HepG2 (cell line): ENCODE measurements around the gene GPR183. TPM values are rescaled to one million over a fixed set of nuclear protein-coding genes. Genes with fewer than 3 reads are reported as not detected.

Experiments used
- ATAC-seq: fragments of 200-7000 bp; cut with Tn5 transposase; 3 replicates; pipeline ENCODE4 v1.9.1; 2020; ENCODE audit warnings: mild to moderate bottlenecking, moderate library complexity
- BruUV-seq: library from RNA; stranded (reverse); fragments of 400-500 nt; replicated peaks from 2 replicates; lab custom pipeline; 2021; lab: Mats Ljungman, UMichigan
- CTCF ChIA-PET: fragments of 300-600 bp; formaldehyde crosslinking; extraction: SDS; loops from one replicate; lab custom pipeline; 2021; ENCODE audit warnings: low total read pairs, inconsistent platforms, low intra/inter-chr PET ratio; lab: Yijun Ruan, JAX
- POLR2A ChIA-PET: fragments of 350-600 bp; sonication (Branson Sonifier 250); formaldehyde crosslinking; loops from one replicate; lab custom pipeline; 2020; ENCODE audit warnings: antibody characterized with exemption, inconsistent platforms; lab: Yijun Ruan, JAX
- DNase-seq: peaks from one replicate; pipeline ENCODE4 v3.0.0-alpha.2; 2015; ENCODE audit warnings: low spot score
- FAIRE-seq: peaks from 3 replicates; lab custom pipeline; 2011; peaks lifted over from hg19 to GRCh38; lab: Jason Lieb, UNC
- H2AFZ ChIP-seq: one replicate; pipeline ENCODE4 v1.6.1; 2011; ENCODE audit warnings: low read length, inconsistent platforms
- H3K27ac ChIP-seq: fragments of 300-600 bp; 3 replicates; pipeline ENCODE4 v1.8.0; 2011; ENCODE audit warnings: mixed run types, mild to moderate bottlenecking, mixed read lengths, low read length, inconsistent platforms; ENCODE audit not compliant: insufficient read depth; ENCODE audit errors: extremely low read length
- H3K27me3 ChIP-seq, 2 experiments: fragments of 200-600 bp in 1 of 2; 2 replicates in 1 of 2; 3 replicates in 1 of 2; pipeline versions ENCODE4 v1.6.0 to v1.8.0; 2011; ENCODE audit warnings: low read length in 2 of 2, mild to moderate bottlenecking in 2 of 2, moderate library complexity in 2 of 2, inconsistent platforms in 1 of 2; ENCODE audit not compliant: insufficient read depth in 2 of 2, control insufficient read depth in 1 of 2
- H3K36me3 ChIP-seq, 2 experiments: fragments of 200-600 bp in 1 of 2; replicated peaks in 1 of 2; 2 replicates in 1 of 2; 3 replicates in 1 of 2; pipeline versions ENCODE4 v1.5.1 to v1.8.0; 2011; ENCODE audit warnings: low read length in 2 of 2, inconsistent platforms in 1 of 2; ENCODE audit not compliant: insufficient read depth in 2 of 2, control insufficient read depth in 1 of 2
- H3K4me1 ChIP-seq: 2 replicates; pipeline ENCODE4 v1.5.1; 2012; ENCODE audit warnings: low read length, inconsistent platforms; ENCODE audit not compliant: insufficient read depth
- H3K4me2 ChIP-seq: 2 replicates; pipeline ENCODE4 v1.6.0; 2011; ENCODE audit warnings: low read depth, low read length, inconsistent platforms
- H3K4me3 ChIP-seq, 3 experiments: fragments of 200-600 bp in 1 of 3; sonication (generic), shearing (Covaris generic) in 1 of 3; replicated peaks in 1 of 3; 2 replicates each; pipeline ENCODE4 v1.5.1; 2011 to 2016; ENCODE audit warnings: low read length in 3 of 3, inconsistent platforms in 2 of 3, low read depth in 2 of 3, mild to moderate bottlenecking in 2 of 3, control low read depth in 1 of 3, mixed read lengths in 1 of 3; ENCODE audit not compliant: insufficient read depth in 1 of 3
- H3K79me2 ChIP-seq: one replicate; pipeline ENCODE4 v1.6.1; 2011; ENCODE audit warnings: low read length, inconsistent platforms; ENCODE audit not compliant: insufficient read depth
- H3K9ac ChIP-seq: 2 replicates; pipeline ENCODE4 v1.6.0; 2011; ENCODE audit warnings: mild to moderate bottlenecking, low read depth, low read length, inconsistent platforms; ENCODE audit not compliant: insufficient read depth
- H3K9me3 ChIP-seq: 2 replicates; pipeline ENCODE4 v1.5.1; 2012; ENCODE audit warnings: mild to moderate bottlenecking, low read length
- H4K20me1 ChIP-seq: 2 replicates; pipeline ENCODE4 v1.6.0; 2011; ENCODE audit warnings: inconsistent platforms, mild to moderate bottlenecking, low read length, moderate library complexity; ENCODE audit not compliant: insufficient read depth
- DR1 ChIP-seq: sonication (generic); formaldehyde crosslinking; IDR thresholded peaks from 2 replicates; pipeline ENCODE4 v1.8.0; 2021; ENCODE audit warnings: mild to moderate bottlenecking, missing genetic modification reagents, inconsistent platforms
- EP300 ChIP-seq, 3 experiments: sonication (generic) in 1 of 3; formaldehyde crosslinking in 1 of 3; IDR thresholded peaks; 2 replicates each; pipeline versions ENCODE4 v1.5.1 to v1.6.1; 2011 to 2020; ENCODE audit warnings: low read depth in 2 of 3, low read length in 2 of 3, borderline replicate concordance in 1 of 3, improper control_type of control experiment in 1 of 3, mild to moderate bottlenecking in 1 of 3, missing genetic modification reagents in 1 of 3, moderate library complexity in 1 of 3
- HNF4A ChIP-seq: sonication (generic); formaldehyde crosslinking; IDR thresholded peaks from 2 replicates; pipeline ENCODE4 v1.4.0; 2020; ENCODE audit warnings: missing genetic modification reagents
- POGZ ChIP-seq: sonication (generic); formaldehyde crosslinking; IDR thresholded peaks from 2 replicates; pipeline ENCODE4 v1.4.0; 2020; ENCODE audit warnings: mild to moderate bottlenecking, missing genetic modification reagents
- SALL1 ChIP-seq: sonication (generic); formaldehyde crosslinking; IDR thresholded peaks from 2 replicates; pipeline ENCODE4 v1.8.0; 2022; ENCODE audit warnings: mild to moderate bottlenecking, missing genetic modification reagents
- SIX4 ChIP-seq: sonication (generic); formaldehyde crosslinking; IDR thresholded peaks from 2 replicates; pipeline ENCODE4 v1.4.0; 2020; ENCODE audit warnings: missing genetic modification reagents
- THRA ChIP-seq: sonication (generic); formaldehyde crosslinking; IDR thresholded peaks from 2 replicates; pipeline ENCODE4 v1.4.0; 2020; ENCODE audit warnings: missing genetic modification reagents, borderline replicate concordance
- ZFP82 ChIP-seq: sonication (generic); formaldehyde crosslinking; IDR thresholded peaks from 2 replicates; pipeline ENCODE4 v1.5.1; 2020; ENCODE audit warnings: mild to moderate bottlenecking, missing genetic modification reagents, borderline replicate concordance
- ZNF143 ChIP-seq: sonication (generic); formaldehyde crosslinking; IDR thresholded peaks from 2 replicates; pipeline ENCODE4 v1.4.0; 2020; ENCODE audit warnings: missing genetic modification reagents
- ZNF350 ChIP-seq: sonication (generic); formaldehyde crosslinking; IDR thresholded peaks from 2 replicates; pipeline ENCODE4 v1.4.0; 2020; ENCODE audit warnings: mild to moderate bottlenecking, low read depth, missing genetic modification reagents, borderline replicate concordance
- ZNF687 ChIP-seq: sonication (generic); formaldehyde crosslinking; IDR thresholded peaks from 2 replicates; pipeline ENCODE4 v1.5.1; 2020; ENCODE audit warnings: mild to moderate bottlenecking, missing genetic modification reagents, moderate library complexity
- ZUFSP ChIP-seq: sonication (generic); formaldehyde crosslinking; IDR thresholded peaks from 2 replicates; pipeline ENCODE4 v1.9.0; 2021; ENCODE audit warnings: missing genetic modification reagents, mild to moderate bottlenecking, borderline replicate concordance
- WGBS: methylation state at CpG from one replicate; pipeline ENCODE4 v1.1.6; 2017; ENCODE audit warnings: low lambda C conversion rate; 5-methylcytosine and 5-hydroxymethylcytosine counted together
- in situ Hi-C: cut with HindIII; loops from 2 replicates; pipeline ENCODE4 v1.10.0; 2017; ENCODE audit warnings: low pct_unique_long_range_greater_than_20kb; ENCODE audit not compliant: extremely low pct_ligation_motif_present
- intact Hi-C: fragments of 100-400 bp; cut with micrococcal nuclease; formaldehyde crosslinking; loops from one replicate; pipeline ENCODE4 v1.10.0; 2022; ENCODE audit not compliant: unreplicated experiment
- polyA plus RNA-seq, 8 experiments: library from polyadenylated mRNA; depleted of rRNA in 3 of 8; stranded (reverse) in 7 of 8; unstranded in 1 of 8; fragments of >200 nt; fragmentation: Illumina TruSeq in 4 of 8; extraction: Trizol in 4 of 8; gene quantifications; 2 replicates each; pipeline versions ENCODE4 v1.2.1 to v1.2.3, GENCODE V29; 2011 to 2016; ENCODE audit warnings: low read depth in 4 of 8, missing spikeins in 1 of 8, mixed read lengths in 1 of 8; ENCODE audit not compliant: insufficient read depth in 1 of 8
- total RNA-seq, 5 experiments: library from RNA; depleted of rRNA; stranded (reverse); fragments of >200 nt; fragmentation: Illumina TruSeq; extraction: Trizol; gene quantifications; 2 replicates each; pipeline ENCODE4 v1.2.3, GENCODE V29; 2016; ENCODE audit warnings: low read depth in 1 of 5
- TF ChIP-seq, protein P1 (sequence below): sonication (generic); formaldehyde crosslinking; IDR thresholded peaks from 2 replicates; pipeline ENCODE4 v1.4.0; 2020; ENCODE audit warnings: missing genetic modification reagents

GPR183 gene
- total and polyA plus RNA-seq, 2 of the 13 experiments (the other 11 are each of a cell fraction or from before 2014, with no cell fraction given), result not detected

- Histone ChIP-seq H3K79me2 (no peaks in the 10 kb centered on the region), H3K9ac (no peak overlapping the region), H2AFZ (no peak overlapping the region), H4K20me1 (no peaks in the 10 kb centered on the region), H3K36me3 (peaks cover 1 to 4% of the 10 kb centered on the region in 2 experiments; a peak in 1 of 5 replicates), H3K4me3 (no peak overlapping the region), H3K27ac (peak overlapping the region; percentile 67), H3K4me2 (0 out of 2 replicates have a peak overlapping the region, but pooled peaks have one; percentile 4), H3K27me3 (no peaks in the 10 kb centered on the region), H3K4me1 (peaks cover 20% of the 10 kb centered on the region), H3K9me3 (no peaks in the 10 kb centered on the region)
- ATAC-seq, result peak; percentile 85
- CTCF ChIA-PET, result no interaction called here
- POLR2A ChIA-PET, result no interaction called here
- 40% methylated on average over 9 of the region's 9 CpGs for WGBS
- peak; percentile 47 for DNase-seq
- in situ Hi-C loops (no loop called here), intact Hi-C loops (no loop called here)
- BruUV-seq, result no TSS peak
- FAIRE-seq, result no peak
- TF ChIP-seq, protein P1, sequence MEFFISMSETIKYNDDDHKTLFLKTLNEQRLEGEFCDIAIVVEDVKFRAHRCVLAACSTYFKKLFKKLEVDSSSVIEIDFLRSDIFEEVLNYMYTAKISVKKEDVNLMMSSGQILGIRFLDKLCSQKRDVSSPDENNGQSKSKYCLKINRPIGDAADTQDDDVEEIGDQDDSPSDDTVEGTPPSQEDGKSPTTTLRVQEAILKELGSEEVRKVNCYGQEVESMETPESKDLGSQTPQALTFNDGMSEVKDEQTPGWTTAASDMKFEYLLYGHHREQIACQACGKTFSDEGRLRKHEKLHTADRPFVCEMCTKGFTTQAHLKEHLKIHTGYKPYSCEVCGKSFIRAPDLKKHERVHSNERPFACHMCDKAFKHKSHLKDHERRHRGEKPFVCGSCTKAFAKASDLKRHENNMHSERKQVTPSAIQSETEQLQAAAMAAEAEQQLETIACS (CRISPR knock-in tag), result no peak
- TF ChIP-seq ZNF350 (CRISPR knock-in tag) (0 out of 2 replicates have a peak, but pooled peaks have one; percentile 22), ZUFSP (CRISPR knock-in tag) (no peak), EP300 (IDR thresholded peaks at IDR 0.05; ENCODE audit: low read depth in 2 of 2, low read length in 2 of 2) (peak in 1 of 2 experiments; percentile 35; a peak in 1 of 4 replicates), EP300 (CRISPR knock-in tag; IDR thresholded peaks at IDR 0.05; ENCODE audit: borderline replicate concordance) (no peak), ZNF687 (peak; percentile 50), POGZ (peak; percentile 74), SALL1 (CRISPR knock-in tag) (peak; percentile 61; the same call in 1 of the 2 replicates), SIX4 (CRISPR knock-in tag) (no peak), THRA (CRISPR knock-in tag) (peak; percentile 54; the same call in 1 of the 2 replicates), DR1 (CRISPR knock-in tag) (no peak), ZNF143 (no peak), ZFP82 (CRISPR knock-in tag) (no peak), HNF4A (peak; percentile 68)
Observed at GRCh38 chr13:99332456-99332855, 25.3 kb upstream of the GPR183 start.
